SKM-1 treated with dmso at 0.1 percent for 144 hours (cell line): ENCODE data around the gene KCNN3.
"Not testable (repeated sequence)": the region's sequence is repeated elsewhere in the genome, so short reads cannot be mapped to it uniquely, and the experiment has no call there.

ENCODE experiments used
- DNase-seq: peaks from one replicate; lab custom pipeline; 2025; ENCODE audit not compliant: unreplicated experiment; lab: John Stamatoyannopoulos, UW

KCNN3 gene

GRCh38 chr1:154670310-154671270 is 199.5 kb downstream of the KCNN3 start:
- DNase-seq: not testable (repeated sequence)

- peak; percentile 76 for DNase-seq
Observed at GRCh38 chr1:154669464-154670282, 200.4 kb downstream of the KCNN3 start.

GRCh38 chr1:154666051-154666790 is 203.9 kb downstream of the KCNN3 start:
- no peak for DNase-seq

GRCh38 chr1:154664331-154665002 is 205.6 kb downstream of the KCNN3 start:
- DNase-seq: no peak

DNA sequence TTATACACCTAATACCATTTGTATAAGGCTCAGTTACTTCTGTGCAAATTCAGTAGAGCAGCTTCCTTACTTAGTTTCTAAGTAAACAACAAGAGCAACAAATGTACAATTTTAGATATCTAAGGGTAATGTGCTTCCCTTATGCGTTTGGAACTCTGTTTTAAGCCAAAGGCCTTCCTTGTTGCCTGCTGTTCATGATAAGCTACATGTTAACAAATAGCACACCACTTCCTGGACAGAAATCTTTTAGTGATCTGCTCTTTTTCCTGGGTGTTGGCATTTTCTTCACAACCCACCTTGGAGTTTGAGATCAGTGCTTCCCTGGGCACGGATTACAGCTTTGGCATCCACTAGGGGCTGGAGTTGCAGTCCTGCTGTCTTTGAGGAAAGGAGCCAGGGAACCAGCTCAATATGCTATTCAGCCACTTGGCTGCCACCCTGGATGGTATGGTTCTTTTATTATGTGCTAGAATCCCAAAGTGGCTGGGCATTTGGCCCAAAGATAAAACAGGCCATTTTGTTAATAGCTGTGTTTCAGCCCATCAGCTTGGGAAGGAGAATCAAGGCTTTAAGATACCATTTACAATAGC is 206.5 kb downstream of the KCNN3 start:
- no peak for DNase-seq

- no peak for DNase-seq
Observed at GRCh38 chr1:154661110-154661509, 209.0 kb downstream of the KCNN3 start.

DNA sequence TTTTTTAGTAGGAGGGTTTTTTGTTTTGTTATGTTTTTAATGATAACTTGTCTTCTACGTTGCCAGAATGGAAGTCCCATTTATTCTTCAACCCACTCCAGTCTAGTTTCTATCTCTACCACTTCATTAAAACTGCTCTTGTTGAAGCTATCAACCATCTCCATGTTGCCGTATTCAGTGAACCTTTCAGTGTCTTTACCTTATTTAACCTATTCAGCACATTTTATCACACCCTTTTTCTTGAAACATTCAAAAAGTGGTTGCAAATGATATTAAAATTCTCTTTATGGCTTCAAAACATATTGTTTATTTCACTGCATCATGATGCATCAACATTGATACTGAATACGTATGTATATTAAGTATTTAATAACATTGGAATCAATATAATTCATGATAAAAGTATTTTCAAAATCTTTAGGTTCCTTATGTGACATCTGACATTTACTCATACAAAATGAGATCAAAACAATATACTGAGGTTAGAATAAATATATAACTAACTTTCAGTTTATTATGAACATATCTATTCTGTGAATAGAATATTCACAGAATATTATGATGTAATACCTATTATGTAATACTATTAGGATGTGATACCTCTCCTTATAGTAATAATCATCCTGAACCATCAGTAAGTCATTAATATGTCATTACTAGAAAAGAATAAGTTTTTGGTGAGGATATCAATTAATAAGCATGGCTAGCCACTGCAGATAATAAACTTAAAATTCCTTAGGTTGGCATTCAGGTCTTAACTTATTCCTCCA is 210.1 kb downstream of the KCNN3 start:
- no peak for DNase-seq

GRCh38 chr1:154657556-154657955 is 212.5 kb downstream of the KCNN3 start:
- peak; percentile 91 for DNase-seq

DNA sequence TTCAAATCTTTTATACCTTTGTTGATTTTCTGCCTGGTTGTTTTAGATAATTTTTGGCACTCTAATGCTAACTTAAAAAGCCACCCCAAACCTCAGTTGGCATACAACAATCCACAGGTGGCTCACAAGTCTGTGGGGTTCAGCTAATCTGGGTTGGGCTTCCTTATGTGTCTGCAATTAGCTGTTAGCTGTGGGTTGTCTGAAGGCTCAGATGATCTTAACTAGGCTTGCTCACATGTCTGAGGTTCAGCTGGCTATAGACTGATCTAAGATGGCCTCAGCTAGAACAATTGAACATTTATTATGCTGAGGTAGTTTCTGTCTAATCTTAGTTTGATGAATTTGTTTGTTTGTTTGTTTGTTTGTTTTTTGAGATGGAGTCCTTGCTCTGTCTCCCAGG is 217.2 kb downstream of the KCNN3 start:
- no peak for DNase-seq
